Hematopoietic multipotent progenitor cell (in vitro differentiated cells): ENCODE measurements around the gene RRP12. TPM values are rescaled to one million over a fixed set of nuclear protein-coding genes. Genes with fewer than 3 reads are reported as not detected.

ENCODE experiments used
- DNase-seq, 3 donors: peaks; one replicate each; pipeline ENCODE4 v3.0.0-alpha.2; 2011 to 2015; ENCODE audit warnings: low read depth in 2 of 3, low spot score in 2 of 3
- small RNA-seq: library from RNA; depleted of rRNA; stranded (forward); fragments of <200 nt; gene quantifications from one replicate; pipeline ENCODE3, GENCODE V24; 2012
- total RNA-seq: library from RNA; depleted of rRNA; stranded (reverse); fragments of >200 nt; gene quantifications from one replicate; pipeline ENCODE4 v1.2.3, GENCODE V29; 2012

The RRP12 gene
- total RNA-seq, 1 donor = 42.3 TPM

DNA sequence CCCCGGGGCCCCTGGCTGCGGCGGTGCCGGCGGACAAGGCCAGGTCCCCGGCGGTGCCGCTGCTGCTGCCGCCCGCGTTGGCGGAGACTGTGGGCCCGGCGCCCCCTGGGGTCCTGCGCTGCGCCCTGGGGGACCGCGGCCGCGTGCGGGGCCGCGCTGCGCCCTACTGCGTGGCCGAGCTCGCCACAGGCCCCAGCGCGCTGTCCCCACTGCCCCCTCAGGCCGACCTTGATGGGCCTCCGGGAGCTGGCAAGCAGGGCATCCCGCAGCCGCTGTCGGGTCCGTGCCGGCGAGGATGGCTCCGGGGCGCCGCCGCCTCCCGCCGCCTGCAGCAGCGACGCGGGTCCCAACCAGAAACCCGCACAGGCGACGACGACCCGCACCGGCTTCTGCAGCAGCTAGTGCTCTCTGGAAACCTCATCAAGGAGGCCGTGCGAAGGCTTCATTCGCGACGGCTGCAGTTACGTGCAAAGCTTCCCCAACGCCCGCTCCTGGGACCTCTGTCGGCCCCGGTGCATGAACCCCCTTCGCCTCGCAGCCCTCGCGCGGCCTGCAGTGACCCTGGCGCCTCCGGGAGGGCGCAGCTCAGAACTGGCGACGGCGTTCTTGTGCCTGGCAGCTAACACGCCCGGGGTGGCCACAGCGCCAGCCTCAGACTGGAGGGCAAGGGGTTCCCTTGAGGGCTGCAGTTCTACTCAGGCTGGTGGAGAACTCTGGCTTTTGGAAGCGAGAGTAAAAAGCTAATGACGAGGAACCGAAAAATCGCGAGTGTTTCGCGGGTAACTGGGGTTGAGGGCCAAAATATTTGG is 81.3 kb downstream of the RRP12 start:
- peak; percentile 42 to 77 (median 75) for DNase-seq

DNA sequence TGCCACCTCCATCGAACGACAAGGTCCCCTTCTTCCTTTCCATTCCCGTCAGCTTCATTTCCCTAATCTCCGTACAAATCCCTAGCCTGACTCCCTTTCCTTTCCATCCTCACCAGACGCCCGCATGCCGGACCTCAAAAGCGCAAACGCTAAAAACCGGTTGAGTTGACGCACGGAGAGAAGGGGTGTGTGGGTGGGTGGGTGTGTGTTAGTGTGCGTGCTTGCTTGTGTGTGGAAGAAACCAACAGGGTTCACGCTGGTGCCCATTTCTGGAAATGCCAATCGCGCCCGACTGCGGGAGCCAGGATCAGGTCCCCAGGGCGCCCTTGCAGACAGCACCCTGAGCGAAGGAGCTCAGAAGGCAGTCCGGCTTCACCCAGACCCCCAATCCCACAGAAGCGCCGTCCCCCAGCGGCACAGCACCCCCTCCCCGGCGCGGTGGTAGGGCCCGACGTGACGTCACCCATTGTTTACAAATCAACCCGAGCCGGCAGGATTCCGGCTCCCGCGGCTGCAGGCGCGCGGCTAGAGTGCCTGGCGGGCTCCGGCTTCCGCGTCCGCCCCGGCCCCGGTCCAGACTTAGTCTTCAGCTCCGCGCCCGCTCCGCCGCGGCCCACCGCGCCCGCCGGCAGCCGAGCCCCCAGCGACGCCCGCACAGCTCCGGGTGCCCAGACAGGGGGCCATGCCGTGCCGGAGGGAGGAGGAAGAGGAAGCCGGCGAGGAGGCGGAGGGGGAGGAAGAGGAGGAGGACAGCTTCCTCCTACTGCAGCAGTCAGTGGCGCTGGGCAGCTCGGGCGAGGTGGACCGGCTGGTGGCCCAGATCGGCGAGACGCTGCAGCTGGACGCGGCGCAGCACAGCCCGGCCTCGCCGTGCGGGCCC is 82.1 kb downstream of the RRP12 start, which contains the start of gene FRAT1:
TSS of gene FRAT1 (plus strand) at position 500 of the 880 bp plus-strand sequence. CDS start at position 683, 183 bp downstream.
- peak; percentile 91 to 94 (median 93) for DNase-seq

- no peak for DNase-seq
Observed at GRCh38 chr10:97314671-97315070, 86.5 kb downstream of the RRP12 start.

GRCh38 chr10:97312897-97313296 is 88.2 kb downstream of the RRP12 start:
- peak in 1 of 3 donors; percentile 39 for DNase-seq

- DNase-seq = no peak
Observed at GRCh38 chr10:97311111-97311626, 90.0 kb downstream of the RRP12 start.

DNA sequence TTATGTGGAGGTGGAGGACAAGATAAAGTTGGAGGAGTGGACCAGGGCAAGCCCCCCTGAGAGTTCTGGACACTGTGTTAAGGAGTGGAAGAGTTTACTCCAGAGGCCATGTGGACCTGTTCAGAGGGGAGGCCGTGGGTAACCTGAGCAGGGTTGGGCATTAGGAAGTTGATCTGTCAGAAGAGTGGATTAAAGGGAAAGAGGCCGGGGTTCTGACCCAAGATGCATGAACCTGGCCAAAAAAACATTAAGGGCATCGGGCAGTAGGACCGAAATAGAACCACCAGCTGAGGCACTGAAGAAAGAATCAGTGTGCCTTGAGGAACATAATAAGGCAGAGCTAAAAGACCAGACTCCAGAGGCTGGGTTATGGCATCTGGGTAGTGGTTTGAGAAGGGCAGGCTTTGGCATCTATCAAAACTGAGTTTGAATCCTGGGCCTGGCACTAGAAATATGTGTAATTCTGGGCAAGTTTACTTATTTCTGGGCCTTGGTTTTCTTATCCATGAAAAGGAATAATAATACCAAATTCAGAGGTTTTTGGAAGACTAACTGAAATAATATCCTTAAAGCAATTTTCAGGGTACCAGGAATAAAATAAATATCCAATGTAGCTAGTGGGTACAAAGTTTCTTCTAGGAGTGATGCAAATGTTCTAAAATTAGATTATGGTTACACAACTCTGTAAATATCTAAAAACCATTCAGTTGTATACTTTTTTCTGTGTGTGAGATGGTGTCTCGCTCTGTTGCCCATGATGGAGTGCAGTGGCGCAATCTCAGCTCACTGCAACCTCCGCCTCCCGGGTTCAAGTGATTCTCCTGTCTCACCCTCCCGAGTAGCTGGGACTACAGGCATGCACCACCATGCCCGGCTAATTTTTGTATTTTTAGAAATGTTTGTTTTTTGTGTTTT is 93.0 kb downstream of the RRP12 start:
- DNase-seq = no peak

DNA sequence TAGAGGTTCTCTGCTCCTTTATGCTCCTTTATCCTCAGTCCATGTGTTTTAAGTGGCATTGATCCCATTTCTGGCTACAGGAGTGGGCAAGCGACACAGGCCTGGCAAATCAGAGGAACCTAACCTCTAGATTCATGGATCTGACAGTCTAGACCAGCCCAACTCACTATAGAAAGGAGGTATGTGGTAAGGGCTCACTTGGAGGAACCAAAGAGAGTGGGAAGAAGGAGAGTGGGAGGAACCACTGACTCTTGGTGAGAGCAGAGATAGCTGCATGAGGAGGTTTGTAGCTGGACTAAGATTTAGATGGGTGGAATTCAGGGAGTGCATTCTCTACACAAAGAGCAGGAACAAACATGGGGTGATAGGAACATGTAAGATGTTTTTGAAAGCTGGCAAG is 93.7 kb downstream of the RRP12 start:
- no peak for DNase-seq

Small RNA genes within 50 kb of the gene (small RNA-seq; reads per million reads assigned to genes)
- gene RF00019 = not detected

Other genes starting within 250 kb of the RRP12 start
- under 0.01 TPM for gene SLIT1, start 215.4 kb downstream of the RRP12 start, total RNA-seq
- 3.8 TPM for gene ARHGAP19, start 108.7 kb downstream of the RRP12 start, total RNA-seq
- gene FRAT1, start 82.1 kb downstream of the RRP12 start, total RNA-seq = 11.0 TPM
- gene FRAT2, start 66.6 kb downstream of the RRP12 start, total RNA-seq = 15.6 TPM
- gene PGAM1, start 24.9 kb upstream of the RRP12 start, total RNA-seq = 117 TPM
- gene EXOSC1, start 44.7 kb upstream of the RRP12 start, total RNA-seq = 33.7 TPM
- gene ZDHHC16, start 44.8 kb upstream of the RRP12 start, total RNA-seq = 52.5 TPM
- gene MMS19, start 97.1 kb upstream of the RRP12 start, total RNA-seq = 71.1 TPM
- 4.6 TPM for gene UBTD1, start 97.6 kb upstream of the RRP12 start, total RNA-seq
- not detected for gene ANKRD2, start 171.4 kb upstream of the RRP12 start, total RNA-seq
- not detected for gene HOGA1, start 183.0 kb upstream of the RRP12 start, total RNA-seq
- gene C10orf62, start 188.4 kb upstream of the RRP12 start, total RNA-seq = not detected
- gene MORN4, start 232.2 kb upstream of the RRP12 start, total RNA-seq = 3.5 TPM
- 6.5 TPM for gene PI4K2A, start 239.3 kb upstream of the RRP12 start, total RNA-seq